Activated naive CD4-positive, alpha-beta T cell treated with anti-CD3 and anti-CD28 coated beads, Interleukin-2, amount 10 ng/mL, durations not matched to agents 7 days and 5 days (primary cell): Measurements from ENCODE around the gene FA2H.
"Not testable (repeated sequence)": the region's sequence is repeated elsewhere in the genome, so short reads cannot be mapped to it uniquely, and the experiment has no call there.

ENCODE experiments used
- CTCF ChIA-PET: fragments of 350-600 bp; sonication (Branson Sonifier 250); formaldehyde crosslinking; loops from one replicate; lab custom pipeline; 2021; ENCODE audit warnings: antibody characterized with exemption; lab: Charles Lee
- DNase-seq: peaks from one replicate; pipeline ENCODE4 v3.0.0-alpha.2; 2020
- H3K27ac Mint-ChIP-seq: one replicate; pipeline ENCODE4 v1.8.0; 2021; ENCODE audit warnings: mild to moderate bottlenecking, moderate library complexity, mixed read lengths
- H3K27me3 Mint-ChIP-seq: one replicate; pipeline ENCODE4 v1.8.0; 2021; ENCODE audit warnings: mild to moderate bottlenecking, mixed read lengths
- H3K36me3 Mint-ChIP-seq: one replicate; pipeline ENCODE4 v1.8.0; 2021; ENCODE audit warnings: mixed read lengths
- H3K4me1 Mint-ChIP-seq: one replicate; pipeline ENCODE4 v1.8.0; 2021; ENCODE audit warnings: mixed read lengths
- H3K4me3 Mint-ChIP-seq: one replicate; pipeline ENCODE4 v1.8.0; 2021; ENCODE audit warnings: mild to moderate bottlenecking, moderate library complexity, mixed read lengths
- H3K9me3 Mint-ChIP-seq: one replicate; pipeline ENCODE4 v1.8.0; 2021; ENCODE audit warnings: mixed read lengths

FA2H gene

GRCh38 chr16:74774223-74775139, at the start of gene FA2H:
TSS of gene FA2H (minus strand) at chr16:74774820. CDS start at chr16:74774755, 65 bp downstream.
- peak within 1 kb of the TSS; percentile 62 for H3K4me3 Mint-ChIP-seq
- H3K27ac Mint-ChIP-seq = no peak within 1 kb of the TSS
- CTCF ChIA-PET = interaction anchor here (0.7 to 1.1 kb wide), 4 partner anchors 38 to 591 kb away, joined by 3 to 4 read pairs (median 3); no protein-coding TSS in a partner anchor
- H3K36me3 Mint-ChIP-seq = no peaks in the 10 kb centered on the region
- DNase-seq = peak; percentile 86
- peaks cover 13% of the 10 kb centered on the region for H3K4me1 Mint-ChIP-seq
- H3K27me3 Mint-ChIP-seq = peaks cover 63% of the 10 kb centered on the region
- no peaks in the 10 kb centered on the region for H3K9me3 Mint-ChIP-seq

- H3K9me3 Mint-ChIP-seq = no peaks in the 10 kb centered on the region
- no peak overlapping the region for H3K4me3 Mint-ChIP-seq
- H3K27ac Mint-ChIP-seq = no peak overlapping the region
- no peak for DNase-seq
- H3K4me1 Mint-ChIP-seq = no peaks in the 10 kb centered on the region
- H3K36me3 Mint-ChIP-seq = no peaks in the 10 kb centered on the region
- peaks cover 24% of the 10 kb centered on the region for H3K27me3 Mint-ChIP-seq
- CTCF ChIA-PET = interaction anchor here (0.6 kb wide), 1 partner anchor 544 kb away, joined by 3 read pairs; no protein-coding TSS in a partner anchor
These were observed 43.2 kb upstream of the FA2H start for GRCh38 chr16:74817851-74818250.

DNA sequence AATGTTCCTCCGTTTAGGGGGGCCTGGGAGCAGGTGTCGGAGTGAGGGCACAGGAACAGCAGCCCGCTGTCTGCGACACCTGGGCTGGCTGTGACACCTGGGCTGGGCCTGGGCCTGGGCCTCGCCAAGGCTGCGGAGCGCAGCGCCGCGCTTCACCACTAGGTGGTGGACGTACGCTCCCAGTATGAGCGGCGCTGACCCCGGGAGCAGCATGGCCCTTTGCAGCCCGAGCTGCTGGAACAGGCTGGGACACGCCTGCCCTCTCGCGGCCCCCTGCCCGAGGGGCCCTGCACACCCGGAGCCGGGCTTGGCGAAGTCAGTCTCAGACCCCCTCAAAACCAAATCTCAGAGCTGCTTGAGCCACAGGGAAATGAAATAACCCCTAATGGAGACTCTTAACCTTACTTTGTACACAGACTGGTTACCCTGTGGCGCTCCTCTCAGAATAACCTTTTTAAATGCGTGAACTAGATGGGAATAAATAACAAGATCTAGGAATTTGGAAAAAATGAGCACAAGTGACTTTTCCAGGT, 38.6 kb upstream of the FA2H start:
- Mint-ChIP-seq H3K27me3 (peaks cover 17% of the 10 kb centered on the region), H3K4me1 (no peaks in the 10 kb centered on the region), H3K4me3 (no peak overlapping the region), H3K36me3 (no peaks in the 10 kb centered on the region), H3K9me3 (peaks cover 2% of the 10 kb centered on the region), H3K27ac (no peak overlapping the region)
- CTCF ChIA-PET = interaction anchor here (0.6 to 3.9 kb wide), 15 partner anchors 29 to 385 kb away, joined by 3 to 37 read pairs (median 4); no protein-coding TSS in a partner anchor
- DNase-seq = peak; percentile 80

GRCh38 chr16:74811911-74812310, 37.3 kb upstream of the FA2H start:
- Mint-ChIP-seq H3K27ac (no peak overlapping the region), H3K4me3 (no peak overlapping the region), H3K4me1 (no peaks in the 10 kb centered on the region), H3K36me3 (no peaks in the 10 kb centered on the region), H3K9me3 (peaks cover 2% of the 10 kb centered on the region), H3K27me3 (peaks cover 16% of the 10 kb centered on the region)
- CTCF ChIA-PET = interaction anchor here (1.0 to 3.9 kb wide), 9 partner anchors 9 to 388 kb away, joined by 3 to 37 read pairs (median 4); no protein-coding TSS in a partner anchor
- DNase-seq = no peak

DNA sequence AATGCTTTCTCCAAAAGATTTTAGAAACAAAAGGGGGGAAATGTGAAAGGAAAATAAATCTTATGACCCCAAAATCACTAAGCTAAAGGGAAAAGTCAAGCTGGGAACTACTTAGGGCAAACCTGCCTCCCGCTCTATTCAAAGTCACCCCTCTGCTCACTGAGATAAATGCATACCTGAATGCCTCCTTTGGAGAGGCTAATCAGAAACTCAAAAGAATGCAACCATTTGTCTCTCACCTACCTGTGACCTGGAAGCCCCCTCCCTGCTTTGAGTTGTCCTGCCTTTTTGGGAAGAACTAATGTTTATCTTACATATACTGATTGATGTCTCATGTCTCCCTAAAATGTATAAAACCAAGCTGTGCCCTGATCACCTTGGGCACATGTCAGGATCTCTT, 36.6 kb upstream of the FA2H start:
- H3K27ac Mint-ChIP-seq, H3K36me3 Mint-ChIP-seq, H3K4me1 Mint-ChIP-seq, DNase-seq, H3K4me3 Mint-ChIP-seq, H3K9me3 Mint-ChIP-seq: not testable (repeated sequence)
- CTCF ChIA-PET = interaction anchor here (1.0 to 3.9 kb wide), 6 partner anchors 38 to 388 kb away, joined by 3 to 37 read pairs (median 4); no protein-coding TSS in a partner anchor
- H3K27me3 Mint-ChIP-seq = peaks cover 16% of the 10 kb centered on the region

GRCh38 chr16:74807052-74807646, 32.5 kb upstream of the FA2H start:
- Mint-ChIP-seq H3K4me3 (no peak overlapping the region), H3K27me3 (peaks cover 24% of the 10 kb centered on the region), H3K36me3 (no peaks in the 10 kb centered on the region), H3K27ac (no peak overlapping the region), H3K9me3 (peaks cover 4% of the 10 kb centered on the region), H3K4me1 (no peaks in the 10 kb centered on the region)
- CTCF ChIA-PET = no interaction called here
- no peak for DNase-seq

- no peaks in the 10 kb centered on the region for H3K36me3 Mint-ChIP-seq
- no peak overlapping the region for H3K4me3 Mint-ChIP-seq
- no peaks in the 10 kb centered on the region for H3K4me1 Mint-ChIP-seq
- no peak overlapping the region for H3K27ac Mint-ChIP-seq
- DNase-seq = no peak
- peaks cover 37% of the 10 kb centered on the region for H3K27me3 Mint-ChIP-seq
- CTCF ChIA-PET = no interaction called here
- H3K9me3 Mint-ChIP-seq = peaks cover 3% of the 10 kb centered on the region
These were observed 25.7 kb upstream of the FA2H start for GRCh38 chr16:74800216-74800871.

- H3K4me1 Mint-ChIP-seq = no peaks in the 10 kb centered on the region
- H3K9me3 Mint-ChIP-seq = peaks cover 3% of the 10 kb centered on the region
- H3K27me3 Mint-ChIP-seq = peaks cover 17% of the 10 kb centered on the region
- H3K36me3 Mint-ChIP-seq = no peaks in the 10 kb centered on the region
- no peak overlapping the region for H3K4me3 Mint-ChIP-seq
- no peak overlapping the region for H3K27ac Mint-ChIP-seq
- CTCF ChIA-PET = interaction anchor here (0.6 kb wide), 1 partner anchor 65 kb away, joined by 4 read pairs; no protein-coding TSS in a partner anchor
- DNase-seq = no peak
These were observed 22.8 kb upstream of the FA2H start for GRCh38 chr16:74797414-74797813.

- Mint-ChIP-seq H3K4me1 (no peaks in the 10 kb centered on the region), H3K27ac (no peak overlapping the region), H3K9me3 (peaks cover 5% of the 10 kb centered on the region), H3K4me3 (no peak overlapping the region), H3K27me3 (peaks cover 11% of the 10 kb centered on the region), H3K36me3 (no peaks in the 10 kb centered on the region)
- CTCF ChIA-PET = no interaction called here
- DNase-seq = no peak
These were observed 20.5 kb upstream of the FA2H start for GRCh38 chr16:74795104-74795503.

GRCh38 chr16:74794668-74795067, 20.0 kb upstream of the FA2H start:
- Mint-ChIP-seq H3K36me3 (no peaks in the 10 kb centered on the region), H3K27me3 (peaks cover 11% of the 10 kb centered on the region), H3K27ac (no peak overlapping the region), H3K4me3 (no peak overlapping the region), H3K9me3 (peaks cover 4% of the 10 kb centered on the region), H3K4me1 (no peaks in the 10 kb centered on the region)
- CTCF ChIA-PET = no interaction called here
- no peak for DNase-seq

DNA sequence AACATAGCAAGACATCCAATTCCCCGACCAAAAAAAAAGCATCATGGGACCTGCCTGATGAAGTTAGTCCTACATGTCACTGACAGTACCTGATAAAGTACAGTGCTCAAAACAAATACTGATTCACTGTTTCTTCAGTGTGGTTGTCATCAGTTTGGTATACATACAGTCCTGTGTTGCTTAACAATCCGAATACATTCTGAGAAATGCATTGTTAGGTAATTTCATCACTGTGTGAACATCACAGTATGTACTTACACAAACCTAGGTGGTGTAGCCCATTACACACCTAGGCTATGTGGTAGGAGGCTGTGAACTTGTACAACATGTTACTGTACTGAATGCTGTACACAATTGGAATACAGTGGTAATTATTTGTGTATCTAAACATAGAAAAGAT, 19.0 kb upstream of the FA2H start:
- DNase-seq = no peak
- Mint-ChIP-seq H3K4me1 (no peaks in the 10 kb centered on the region), H3K4me3 (no peak overlapping the region), H3K27ac (no peak overlapping the region), H3K36me3 (no peaks in the 10 kb centered on the region), H3K9me3 (peaks cover 4% of the 10 kb centered on the region), H3K27me3 (peaks cover 11% of the 10 kb centered on the region)
- CTCF ChIA-PET = no interaction called here

DNA sequence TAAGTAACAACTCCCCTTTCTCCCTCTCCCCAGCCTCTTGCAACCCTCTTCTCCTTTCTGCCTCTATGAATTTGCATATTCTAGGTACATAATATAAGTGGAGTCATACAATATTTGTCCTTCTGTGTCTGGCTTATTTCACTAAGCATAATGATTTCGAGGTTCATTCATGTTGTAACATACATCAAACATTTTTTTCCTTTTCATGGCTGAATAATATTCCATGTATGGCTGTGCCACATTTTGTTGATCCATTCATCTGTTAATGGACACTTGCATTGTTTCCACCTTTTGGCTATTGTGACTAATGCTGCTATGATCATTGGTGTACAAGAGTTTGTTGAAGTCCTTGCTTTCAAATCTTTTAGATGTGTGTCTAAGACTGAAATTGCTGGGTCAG, 17.6 kb upstream of the FA2H start:
- H3K36me3 Mint-ChIP-seq = no peaks in the 10 kb centered on the region
- no peak overlapping the region for H3K27ac Mint-ChIP-seq

DNA sequence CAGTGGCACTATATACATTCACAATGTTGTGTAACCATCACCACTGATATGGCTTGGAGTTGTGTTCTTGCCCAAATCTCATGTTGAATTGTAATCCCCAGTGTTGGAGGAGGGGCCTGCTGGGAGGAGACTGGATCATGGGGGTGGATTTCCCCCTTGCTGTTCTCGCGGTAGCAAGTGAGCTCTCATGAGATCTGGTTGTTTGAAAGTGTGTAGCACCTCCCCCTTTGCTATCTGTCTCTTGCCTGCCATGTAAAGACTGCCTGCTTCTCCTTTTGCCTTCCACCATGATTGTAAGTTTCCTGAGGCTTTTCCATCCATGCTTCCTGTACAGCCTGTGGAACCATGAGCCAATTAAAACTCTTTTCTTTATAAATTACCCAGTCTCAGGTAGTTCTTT, 17.1 kb upstream of the FA2H start:
- CTCF ChIA-PET, H3K27ac Mint-ChIP-seq, H3K36me3 Mint-ChIP-seq, H3K4me1 Mint-ChIP-seq, H3K4me3 Mint-ChIP-seq, DNase-seq, H3K9me3 Mint-ChIP-seq, H3K27me3 Mint-ChIP-seq: not testable (repeated sequence)

More for the DNA sequence above, 17.6 kb upstream of the FA2H start:
- CTCF ChIA-PET = no interaction called here
- Mint-ChIP-seq H3K4me3 (no peak overlapping the region), H3K9me3 (peaks cover 4% of the 10 kb centered on the region), H3K27me3 (peaks cover 13% of the 10 kb centered on the region), H3K4me1 (no peaks in the 10 kb centered on the region)
- DNase-seq = no peak

- Mint-ChIP-seq H3K4me3 (no peak overlapping the region), H3K4me1 (no peaks in the 10 kb centered on the region), H3K27me3 (peaks cover 5% of the 10 kb centered on the region), H3K36me3 (no peaks in the 10 kb centered on the region), H3K27ac (no peak overlapping the region), H3K9me3 (peaks cover 4% of the 10 kb centered on the region)
- no peak for DNase-seq
- CTCF ChIA-PET = no interaction called here
These were observed 13.5 kb upstream of the FA2H start for GRCh38 chr16:74788108-74788507.
